Keratinocyte (primary cell): ENCODE measurements around the gene HEATR3. TPM values are rescaled to one million over a fixed set of nuclear protein-coding genes. Genes with fewer than 3 reads are reported as not detected.
A peak's percentile ranks its signal among the peaks of the same experiment; 100 is the strongest.

Source experiments
- DNase-seq: peaks from one replicate; pipeline ENCODE4 v3.0.0-alpha.2; 2011; ENCODE audit warnings: low read depth, missing footprints, low spot score
- FAIRE-seq: peaks from 2 replicates; lab custom pipeline; 2011; peaks lifted over from hg19 to GRCh38; lab: Jason Lieb, UNC
- H2AFZ ChIP-seq: 2 replicates; pipeline ENCODE4 v1.6.0; 2012; ENCODE audit warnings: low read length, control low read depth, inconsistent platforms; ENCODE audit not compliant: control insufficient read depth
- H3K27ac ChIP-seq: 2 replicates; pipeline ENCODE4 v1.5.1; 2011; ENCODE audit warnings: low read length; ENCODE audit not compliant: control insufficient read depth, insufficient read depth
- H3K27me3 ChIP-seq: 3 replicates; pipeline ENCODE4 v1.6.0; 2011; ENCODE audit warnings: low read length; ENCODE audit not compliant: control insufficient read depth, insufficient read depth; ENCODE audit errors: extremely low read depth
- H3K36me3 ChIP-seq, 2 experiments: 2 replicates in 1 of 2; 3 replicates in 1 of 2; pipeline ENCODE4 v1.5.1; 2011; ENCODE audit warnings: low read length in 2 of 2, mild to moderate bottlenecking in 1 of 2; ENCODE audit not compliant: control insufficient read depth in 2 of 2, insufficient read depth in 2 of 2; ENCODE audit errors: extremely low read depth in 1 of 2
- H3K4me1 ChIP-seq: 3 replicates; pipeline ENCODE4 v1.5.1; 2011; ENCODE audit warnings: low read length; ENCODE audit not compliant: control insufficient read depth, insufficient read depth; ENCODE audit errors: extremely low read depth
- H3K4me2 ChIP-seq: 3 replicates; pipeline ENCODE4 v1.6.0; 2011; ENCODE audit warnings: low read depth, low read length; ENCODE audit not compliant: control insufficient read depth, insufficient read depth; ENCODE audit errors: extremely low read depth
- H3K4me3 ChIP-seq, 3 experiments: fragments of 200-600 bp in 1 of 3; sonication (generic) in 1 of 3; 2 replicates in 2 of 3; 3 replicates in 1 of 3; pipeline ENCODE4 v1.5.1; 2011 to 2016; ENCODE audit warnings: low read length in 3 of 3, mild to moderate bottlenecking in 3 of 3, control low read depth in 2 of 3, inconsistent platforms in 1 of 3, low read depth in 1 of 3, mixed read lengths in 1 of 3, mixed run types in 1 of 3, moderate library complexity in 1 of 3; ENCODE audit not compliant: control insufficient read depth in 2 of 3, insufficient read depth in 2 of 3; ENCODE audit errors: extremely low read depth in 1 of 3
- H3K79me2 ChIP-seq: 2 replicates; pipeline ENCODE4 v1.6.0; 2012; ENCODE audit warnings: low read length; ENCODE audit not compliant: control insufficient read depth, insufficient read depth
- H3K9ac ChIP-seq: 3 replicates; pipeline ENCODE4 v1.6.0; 2011; ENCODE audit warnings: low read length; ENCODE audit not compliant: control insufficient read depth, insufficient read depth; ENCODE audit errors: extremely low read depth
- H3K9me1 ChIP-seq: 3 replicates; pipeline ENCODE4 v1.6.0; 2011; ENCODE audit warnings: low read length; ENCODE audit not compliant: control insufficient read depth, insufficient read depth; ENCODE audit errors: extremely low read depth
- H3K9me3 ChIP-seq: 2 replicates; pipeline ENCODE4 v1.5.1; 2012; ENCODE audit warnings: low read depth, low read length; ENCODE audit not compliant: control insufficient read depth
- H4K20me1 ChIP-seq: 3 replicates; pipeline ENCODE4 v1.6.0; 2011; ENCODE audit warnings: low read length; ENCODE audit not compliant: control insufficient read depth, insufficient read depth; ENCODE audit errors: extremely low read depth
- EZH2 ChIP-seq: IDR thresholded peaks from one replicate; pipeline ENCODE4 v1.6.1; 2012; ENCODE audit warnings: inconsistent platforms, mild to moderate bottlenecking, low read length, moderate library complexity
- dilution Hi-C: fragments of 300-500 bp; cut with MboI; formaldehyde crosslinking; loops from one replicate; pipeline ENCODE4 v1.7.0; 2020; ENCODE audit warnings: low sequenced_read_pairs; ENCODE audit not compliant: extremely low pct_ligation_motif_present
- polyA plus RNA-seq, 5 experiments: library from polyadenylated mRNA; depleted of rRNA in 3 of 5; stranded (reverse) in 3 of 5; stranded (forward) in 1 of 5; unstranded in 1 of 5; fragments of >200 nt; gene quantifications; 1 replicate in 1 of 5; 2 replicates in 3 of 5; 3 replicates in 1 of 5; pipeline versions ENCODE4 v1.2.1 to v1.2.3, GENCODE V29; 2011 to 2012; ENCODE audit warnings: missing spikeins in 2 of 5, low read depth in 1 of 5, low replicate concordance in 1 of 5
- TF ChIP-seq, protein P1 (sequence below), 3 experiments: IDR thresholded peaks in 1 of 3; conservative IDR thresholded peaks in 1 of 3; optimal IDR thresholded peaks in 1 of 3; 2 replicates in 2 of 3; 3 replicates in 1 of 3; pipeline versions ENCODE3 to v1.5.1; 2011; ENCODE audit warnings: low read length in 3 of 3, mild to moderate bottlenecking in 3 of 3, moderate library complexity in 2 of 3, control low read depth in 1 of 3, inconsistent platforms in 1 of 3; ENCODE audit not compliant: insufficient read depth in 2 of 3; ENCODE audit errors: extremely low read depth in 1 of 3

The HEATR3 gene
- polyA plus RNA-seq, 1 donor (not counting 4 experiments of a cell fraction or from before 2014, with no cell fraction given) = 27.2 TPM

GRCh38 chr16:50114357-50115129, 48.8 kb downstream of the HEATR3 start:
- FAIRE-seq (no peak), DNase-seq (peak; percentile 4)
- dilution Hi-C loops = no loop called here
- Histone ChIP-seq H3K27me3 (no peaks in the 10 kb centered on the region), H3K9me3 (no peaks in the 10 kb centered on the region), H3K27ac (no peak overlapping the region), H3K4me2 (peak overlapping the region; percentile 17), H3K4me1 (peaks cover 8% of the 10 kb centered on the region), H2AFZ (peak overlapping the region; percentile 67), H3K9ac (no peak overlapping the region), H4K20me1 (no peaks in the 10 kb centered on the region), H3K4me3 (no peak overlapping the region), H3K36me3 (no peaks in the 10 kb centered on the region), H3K9me1 (no peaks in the 10 kb centered on the region), H3K79me2 (no peaks in the 10 kb centered on the region)
- TF ChIP-seq EZH2 = no peak
- TF ChIP-seq, protein P1, sequence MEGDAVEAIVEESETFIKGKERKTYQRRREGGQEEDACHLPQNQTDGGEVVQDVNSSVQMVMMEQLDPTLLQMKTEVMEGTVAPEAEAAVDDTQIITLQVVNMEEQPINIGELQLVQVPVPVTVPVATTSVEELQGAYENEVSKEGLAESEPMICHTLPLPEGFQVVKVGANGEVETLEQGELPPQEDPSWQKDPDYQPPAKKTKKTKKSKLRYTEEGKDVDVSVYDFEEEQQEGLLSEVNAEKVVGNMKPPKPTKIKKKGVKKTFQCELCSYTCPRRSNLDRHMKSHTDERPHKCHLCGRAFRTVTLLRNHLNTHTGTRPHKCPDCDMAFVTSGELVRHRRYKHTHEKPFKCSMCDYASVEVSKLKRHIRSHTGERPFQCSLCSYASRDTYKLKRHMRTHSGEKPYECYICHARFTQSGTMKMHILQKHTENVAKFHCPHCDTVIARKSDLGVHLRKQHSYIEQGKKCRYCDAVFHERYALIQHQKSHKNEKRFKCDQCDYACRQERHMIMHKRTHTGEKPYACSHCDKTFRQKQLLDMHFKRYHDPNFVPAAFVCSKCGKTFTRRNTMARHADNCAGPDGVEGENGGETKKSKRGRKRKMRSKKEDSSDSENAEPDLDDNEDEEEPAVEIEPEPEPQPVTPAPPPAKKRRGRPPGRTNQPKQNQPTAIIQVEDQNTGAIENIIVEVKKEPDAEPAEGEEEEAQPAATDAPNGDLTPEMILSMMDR (optimal IDR thresholded peaks at IDR 0.05 in 1 of 3, IDR thresholded peaks at IDR 0.05 in 1 of 3, conservative IDR thresholded peaks at IDR 0.05 in 1 of 3; ENCODE audit: extremely low read depth in 1 of 3, insufficient read depth in 2 of 3, low read length in 3 of 3) = no peak

DNA sequence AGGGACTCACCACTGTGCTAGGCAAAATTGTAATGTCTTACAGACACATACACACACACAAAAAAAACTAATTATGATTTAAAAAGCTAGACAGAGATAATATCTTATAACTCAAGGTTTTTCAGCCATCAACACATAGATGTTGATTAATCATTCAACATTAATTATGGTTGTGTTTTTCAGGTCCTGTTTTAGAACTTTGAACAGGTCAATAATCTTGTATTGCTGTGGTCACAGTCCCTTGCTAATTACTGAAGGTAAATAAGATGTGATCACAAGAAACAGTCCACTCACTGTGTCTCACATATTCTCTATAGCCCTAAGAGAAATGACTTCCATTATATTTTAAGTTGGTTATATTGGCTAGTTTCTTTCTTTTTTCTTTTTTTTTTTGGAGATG, 54.9 kb downstream of the HEATR3 start:
- H3K4me1 ChIP-seq = no peaks in the 10 kb centered on the region
- no peak overlapping the region for H3K9ac ChIP-seq
- no peak overlapping the region for H3K27ac ChIP-seq
- dilution Hi-C loops = no loop called here
- DNase-seq (no peak), FAIRE-seq (no peak)
- H3K4me2 ChIP-seq = no peak overlapping the region
- TF ChIP-seq EZH2 = no peak
- TF ChIP-seq, protein P1 (optimal IDR thresholded peaks at IDR 0.05 in 1 of 3, IDR thresholded peaks at IDR 0.05 in 1 of 3, conservative IDR thresholded peaks at IDR 0.05 in 1 of 3; ENCODE audit: extremely low read depth in 1 of 3, insufficient read depth in 2 of 3, low read length in 3 of 3) = no peak
- no peaks in the 10 kb centered on the region for H4K20me1 ChIP-seq
- no peaks in the 10 kb centered on the region for H3K27me3 ChIP-seq
- no peaks in the 10 kb centered on the region for H3K9me1 ChIP-seq
- H2AFZ ChIP-seq = no peak overlapping the region
- no peaks in the 10 kb centered on the region for H3K36me3 ChIP-seq
- H3K9me3 ChIP-seq = no peaks in the 10 kb centered on the region
- no peak overlapping the region for H3K4me3 ChIP-seq
- H3K79me2 ChIP-seq = no peaks in the 10 kb centered on the region
